Gastroesophageal sphincter (tissue), 3 donors: ENCODE results near the gene KRT28.

Experiments used
- EP300 ChIP-seq: sonication (generic); formaldehyde crosslinking; IDR thresholded peaks from one replicate; pipeline ENCODE4 v1.6.1; 2017; ENCODE audit warnings: antibody characterized with exemption, mild to moderate bottlenecking
- POLR2A ChIP-seq, 2 donors: fragments of 450-650 bp; IDR thresholded peaks; one replicate each; pipeline ENCODE4 v1.6.1; 2017; ENCODE audit warnings: antibody characterized with exemption in 2 of 2, mild to moderate bottlenecking in 2 of 2, moderate library complexity in 1 of 2
- POLR2AphosphoS5 ChIP-seq: sonication (generic); formaldehyde crosslinking; IDR thresholded peaks from one replicate; pipeline ENCODE4 v1.6.1; 2017; ENCODE audit warnings: antibody characterized with exemption
- TF ChIP-seq, protein P1 (sequence below), 4 experiments: fragments of 200-600 bp in 2 of 4; fragments of 450-650 bp in 2 of 4; sonication (generic) in 1 of 4; IDR thresholded peaks; one replicate each; pipeline ENCODE4 v1.5.1; 2017 to 2019; ENCODE audit warnings: antibody characterized with exemption in 4 of 4, mild to moderate bottlenecking in 2 of 4, moderate library complexity in 2 of 4

DNA sequence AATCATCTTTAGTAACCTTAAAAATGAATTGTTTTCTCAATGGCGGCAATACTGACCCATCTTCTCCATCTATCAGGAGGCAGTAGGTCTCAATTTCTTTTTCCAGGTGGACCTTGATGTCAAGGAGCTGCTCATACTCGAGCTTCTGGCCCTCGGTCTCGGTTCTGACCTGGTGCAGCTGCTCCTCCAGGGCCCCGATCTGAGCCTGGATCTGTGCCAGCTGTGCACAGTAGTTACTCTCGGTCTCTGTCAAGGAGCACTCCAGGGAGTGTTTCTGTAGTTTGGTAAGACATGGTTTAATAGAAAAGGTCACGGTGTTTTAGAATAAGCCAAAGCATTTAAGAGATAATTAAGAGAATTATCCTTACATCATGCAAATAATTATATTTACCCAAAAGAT lies 22.3 kb downstream of the KRT28 start:
- no peak for TF ChIP-seq EP300
- TF ChIP-seq, protein P1, sequence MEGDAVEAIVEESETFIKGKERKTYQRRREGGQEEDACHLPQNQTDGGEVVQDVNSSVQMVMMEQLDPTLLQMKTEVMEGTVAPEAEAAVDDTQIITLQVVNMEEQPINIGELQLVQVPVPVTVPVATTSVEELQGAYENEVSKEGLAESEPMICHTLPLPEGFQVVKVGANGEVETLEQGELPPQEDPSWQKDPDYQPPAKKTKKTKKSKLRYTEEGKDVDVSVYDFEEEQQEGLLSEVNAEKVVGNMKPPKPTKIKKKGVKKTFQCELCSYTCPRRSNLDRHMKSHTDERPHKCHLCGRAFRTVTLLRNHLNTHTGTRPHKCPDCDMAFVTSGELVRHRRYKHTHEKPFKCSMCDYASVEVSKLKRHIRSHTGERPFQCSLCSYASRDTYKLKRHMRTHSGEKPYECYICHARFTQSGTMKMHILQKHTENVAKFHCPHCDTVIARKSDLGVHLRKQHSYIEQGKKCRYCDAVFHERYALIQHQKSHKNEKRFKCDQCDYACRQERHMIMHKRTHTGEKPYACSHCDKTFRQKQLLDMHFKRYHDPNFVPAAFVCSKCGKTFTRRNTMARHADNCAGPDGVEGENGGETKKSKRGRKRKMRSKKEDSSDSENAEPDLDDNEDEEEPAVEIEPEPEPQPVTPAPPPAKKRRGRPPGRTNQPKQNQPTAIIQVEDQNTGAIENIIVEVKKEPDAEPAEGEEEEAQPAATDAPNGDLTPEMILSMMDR (IDR thresholded peaks at IDR 0.05): no peak
- TF ChIP-seq POLR2AphosphoS5: no peak
- no peak for TF ChIP-seq POLR2A (IDR thresholded peaks at IDR 0.05)
